Uterus (tissue), 4 donors: ENCODE results near the gene AUTS2. TPM values are rescaled to one million over a fixed set of nuclear protein-coding genes. Genes with fewer than 3 reads are reported as not detected.
"Not testable (repeated sequence)": the region's sequence is repeated elsewhere in the genome, so short reads cannot be mapped to it uniquely, and the experiment has no call there.

ENCODE experiments used
- DNase-seq, 2 donors: peaks; one replicate each; pipeline ENCODE4 v3.0.0-alpha.2; 2019 to 2020
- H3K27ac ChIP-seq, 2 donors: fragments of 200-600 bp; sonication (generic); 1 replicate in 1 of 2; 2 replicates in 1 of 2; pipeline ENCODE4 v1.5.1; 2016 to 2018
- H3K27me3 ChIP-seq, 2 donors: fragments of 200-600 bp; sonication (generic); one replicate each; pipeline ENCODE4 v1.5.1; 2018 to 2019; ENCODE audit warnings: control low read depth in 1 of 2
- H3K36me3 ChIP-seq, 2 donors: fragments of 200-600 bp; sonication (generic); one replicate each; pipeline ENCODE4 v1.5.1; 2019; ENCODE audit warnings: control low read depth in 1 of 2
- H3K4me1 ChIP-seq, 2 donors: fragments of 200-600 bp; sonication (generic); one replicate each; pipeline ENCODE4 v1.5.1; 2018 to 2019; ENCODE audit warnings: control low read depth in 1 of 2
- H3K4me3 ChIP-seq, 2 donors: fragments of 200-600 bp; sonication (generic); 1 replicate in 1 of 2; 2 replicates in 1 of 2; pipeline ENCODE4 v1.5.1; 2018 to 2019; ENCODE audit warnings: mild to moderate bottlenecking in 1 of 2
- H3K9me3 ChIP-seq, 2 donors: fragments of 200-600 bp; sonication (generic); one replicate each; pipeline ENCODE4 v1.5.1; 2019; ENCODE audit warnings: control low read depth in 1 of 2
- CTCF ChIP-seq, 4 experiments: fragments of 200-600 bp in 2 of 4; fragments of 450-650 bp in 2 of 4; sonication (generic) in 2 of 4; IDR thresholded peaks; one replicate each; pipeline ENCODE4 v1.5.1; 2016 to 2019; ENCODE audit warnings: antibody characterized with exemption in 4 of 4, mild to moderate bottlenecking in 2 of 4, moderate library complexity in 1 of 4
- POLR2A ChIP-seq, 2 donors: fragments of 450-650 bp; IDR thresholded peaks; one replicate each; pipeline ENCODE4 v1.6.1; 2016; ENCODE audit warnings: antibody characterized with exemption in 2 of 2, mild to moderate bottlenecking in 1 of 2, moderate library complexity in 1 of 2
- intact Hi-C: fragments of 100-400 bp; cut with DNase I; formaldehyde crosslinking; loops from one replicate; pipeline ENCODE4 v1.15.1; 2023; ENCODE audit warnings: low total_unique reads
- total RNA-seq, 4 donors: library from RNA; depleted of rRNA in 3 of 4; stranded (reverse); fragments of >200 nt in 3 of 4; gene quantifications; one replicate each; pipeline versions ENCODE4 v1.1.0 to v1.2.4, GENCODE V29; 2014 to 2023
- donor health status: DM: yes; HTN: yes; CAD: no.

Gene AUTS2
- total RNA-seq, 4 donors from 2014 or later, result 10.5 to 58.2 (median 30.0) TPM

DNA sequence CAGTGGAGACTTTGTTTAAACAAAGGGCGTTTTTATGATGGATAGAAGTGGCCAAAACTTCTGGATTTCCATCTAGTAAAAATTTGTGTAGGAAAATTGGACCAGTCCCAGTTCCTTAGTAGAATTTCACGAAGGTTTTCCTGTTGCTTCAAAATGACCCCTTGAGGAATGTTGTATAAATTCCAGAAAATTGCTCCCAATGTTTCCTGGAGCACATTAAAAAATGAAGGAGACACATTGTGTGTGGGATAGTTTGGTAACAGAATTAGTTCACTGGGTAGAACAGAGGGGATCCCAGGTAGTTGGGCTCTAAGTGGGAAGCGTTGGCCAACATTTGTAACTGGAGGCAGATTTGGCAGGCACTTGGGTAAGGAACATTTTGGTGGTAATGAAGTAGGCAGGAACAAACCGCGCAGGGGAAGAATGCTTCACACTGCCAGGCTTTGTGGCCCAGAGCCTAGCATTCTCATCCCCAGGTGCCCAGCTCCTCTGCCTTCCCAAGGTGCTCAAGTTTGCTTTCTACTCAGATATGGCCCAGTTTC is 758.6 kb downstream of the AUTS2 start:
- Histone ChIP-seq H3K36me3 (no peaks in the 10 kb centered on the region), H3K9me3 (no peaks in the 10 kb centered on the region), H3K4me3 (no peak overlapping the region), H3K4me1 (no peaks in the 10 kb centered on the region), H3K27ac (no peak overlapping the region), H3K27me3 (no peaks in the 10 kb centered on the region)
- TF ChIP-seq CTCF (IDR thresholded peaks at IDR 0.05), result no peak
- TF ChIP-seq POLR2A (IDR thresholded peaks at IDR 0.05), result no peak
- intact Hi-C loops, result no loop called here
- no peak for DNase-seq

DNA sequence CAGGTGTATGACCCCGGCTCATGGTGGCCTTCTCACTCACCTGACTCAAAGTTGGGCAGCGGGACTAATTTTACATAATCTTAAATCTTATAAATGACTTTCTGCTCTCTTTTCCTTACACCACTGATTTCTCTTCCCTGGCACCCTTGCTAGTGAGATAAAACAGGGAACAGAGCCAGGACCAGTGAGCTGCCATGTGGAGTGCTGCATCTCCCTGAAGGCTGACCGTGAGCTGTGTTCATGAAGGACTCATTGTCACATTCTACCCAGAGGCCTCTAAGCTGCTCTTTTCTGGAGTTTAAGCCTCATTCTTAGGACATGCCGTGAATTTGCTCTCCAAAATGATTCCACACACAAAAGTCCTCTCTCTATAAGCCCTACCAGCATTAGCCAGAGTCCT is 762.3 kb downstream of the AUTS2 start:
- intact Hi-C loops, result no loop called here
- no peak for DNase-seq
- TF ChIP-seq CTCF (IDR thresholded peaks at IDR 0.05) (no peak), POLR2A (IDR thresholded peaks at IDR 0.05) (no peak)
- Histone ChIP-seq H3K27me3 (no peaks in the 10 kb centered on the region), H3K36me3 (no peaks in the 10 kb centered on the region), H3K4me1 (no peaks in the 10 kb centered on the region), H3K27ac (no peak overlapping the region), H3K4me3 (no peak overlapping the region), H3K9me3 (no peaks in the 10 kb centered on the region)

DNA sequence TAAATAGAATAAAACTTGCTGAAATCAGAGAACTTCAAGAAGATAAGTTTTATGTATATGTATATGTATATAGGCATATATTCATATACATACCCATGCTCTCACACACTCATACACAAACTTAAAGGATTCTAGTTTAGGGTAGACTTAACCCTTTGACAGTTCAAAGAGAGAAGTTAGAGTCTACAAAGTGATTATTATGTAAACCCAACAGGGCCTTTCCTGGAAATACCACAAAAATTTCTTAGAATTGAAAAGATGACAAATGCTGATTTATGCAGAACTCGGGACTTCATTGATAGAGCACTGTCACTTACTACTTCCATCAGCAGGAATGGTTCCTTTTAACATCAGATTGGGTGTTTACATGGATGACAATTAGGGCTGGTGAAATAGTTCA is 763.5 kb downstream of the AUTS2 start:
- H3K4me1 ChIP-seq, result no peaks in the 10 kb centered on the region
- H3K27ac ChIP-seq, result no peak overlapping the region
- intact Hi-C loops, result no loop called here
- H3K9me3 ChIP-seq, result no peaks in the 10 kb centered on the region
- no peaks in the 10 kb centered on the region for H3K36me3 ChIP-seq
- no peak overlapping the region for H3K4me3 ChIP-seq
- no peak for DNase-seq
- TF ChIP-seq CTCF (IDR thresholded peaks at IDR 0.05) (no peak), POLR2A (IDR thresholded peaks at IDR 0.05) (no peak)
- H3K27me3 ChIP-seq, result no peaks in the 10 kb centered on the region

DNA sequence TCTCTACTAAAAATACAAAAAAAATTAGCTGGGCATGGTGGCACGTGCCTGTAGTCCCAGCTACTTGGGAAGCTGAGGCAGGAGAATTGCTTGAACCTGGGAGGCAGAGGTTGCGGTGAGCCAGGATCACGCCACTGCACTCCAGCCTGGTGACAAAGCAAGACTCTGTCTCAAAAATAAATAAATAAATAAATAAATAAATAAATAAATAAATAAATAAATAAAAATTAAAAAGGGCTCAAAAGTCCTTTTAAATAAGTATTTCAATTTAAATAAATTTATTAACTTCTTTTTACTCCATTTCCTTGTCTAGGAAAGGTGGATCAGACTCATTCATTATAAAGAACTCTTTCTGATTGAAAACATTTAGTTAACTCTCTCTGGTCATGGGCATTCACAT is 766.1 kb downstream of the AUTS2 start:
- H3K36me3 ChIP-seq, H3K9me3 ChIP-seq, H3K27me3 ChIP-seq, intact Hi-C loops, H3K4me3 ChIP-seq, DNase-seq, H3K27ac ChIP-seq, H3K4me1 ChIP-seq: not testable (repeated sequence)

- no peak overlapping the region for H3K27ac ChIP-seq
- H3K9me3 ChIP-seq, result no peaks in the 10 kb centered on the region
- intact Hi-C loops, result no loop called here
These were observed 773.4 kb downstream of the AUTS2 start for GRCh38 chr7:70371652-70372051.

DNA sequence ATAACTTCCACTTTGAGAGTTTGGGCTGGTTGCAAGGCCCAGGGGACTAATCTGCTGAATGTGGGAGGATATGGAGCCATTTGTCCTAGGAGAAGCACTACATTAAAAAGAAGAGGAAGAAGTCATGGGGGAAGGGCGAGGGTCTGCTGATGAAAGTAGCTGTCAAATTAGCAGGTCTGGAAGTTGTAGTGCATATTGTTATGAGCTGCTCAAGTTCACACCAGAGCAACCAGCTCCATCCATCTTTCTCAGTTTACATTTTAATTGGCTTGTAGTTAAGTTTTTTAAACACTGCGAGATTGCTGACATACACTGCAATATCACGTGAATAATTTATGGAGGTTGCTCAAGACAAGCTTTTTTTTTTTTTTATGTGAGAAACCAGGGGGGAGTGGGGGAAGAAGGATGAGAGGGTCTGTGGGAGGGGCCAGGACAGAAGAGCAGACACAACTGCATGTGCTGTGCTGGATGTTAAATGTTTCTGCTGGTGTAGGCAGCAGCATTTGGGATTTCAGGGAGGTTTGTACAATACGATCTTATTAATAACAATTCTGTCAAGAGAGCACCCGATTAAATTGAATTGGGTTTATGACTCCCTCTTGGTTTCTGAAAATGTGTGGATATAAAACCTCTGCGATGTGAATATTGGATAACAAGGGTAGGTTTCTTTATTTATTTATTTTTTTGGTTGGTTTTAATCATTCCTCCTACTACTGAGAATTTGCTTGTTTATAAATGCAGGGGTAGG is 774.7 kb downstream of the AUTS2 start:
- TF ChIP-seq POLR2A (IDR thresholded peaks at IDR 0.05), result no peak
- TF ChIP-seq CTCF (IDR thresholded peaks at IDR 0.05), result no peak
- intact Hi-C loops, result no loop called here
- no peaks in the 10 kb centered on the region for H3K36me3 ChIP-seq
- no peaks in the 10 kb centered on the region for H3K9me3 ChIP-seq
- no peaks in the 10 kb centered on the region for H3K27me3 ChIP-seq
- H3K27ac ChIP-seq, result no peak overlapping the region
- H3K4me3 ChIP-seq, result no peak overlapping the region
- no peaks in the 10 kb centered on the region for H3K4me1 ChIP-seq
- DNase-seq, result peak; percentile 29 to 51

More at GRCh38 chr7:70371652-70372051, 773.4 kb downstream of the AUTS2 start:
- DNase-seq, result no peak
- no peaks in the 10 kb centered on the region for H3K36me3 ChIP-seq
- H3K4me1 ChIP-seq, result no peaks in the 10 kb centered on the region
- no peak for TF ChIP-seq POLR2A (IDR thresholded peaks at IDR 0.05)
- no peak overlapping the region for H3K4me3 ChIP-seq
- no peaks in the 10 kb centered on the region for H3K27me3 ChIP-seq
